Kidney (tissue), 14 donors: ENCODE data around the gene SEZ6L. TPM values are rescaled to one million over a fixed set of nuclear protein-coding genes. Genes with fewer than 3 reads are reported as not detected.
A peak's percentile ranks its signal among the peaks of the same experiment; 100 is the strongest.

Source experiments
- DNase-seq, 5 donors: peaks; one replicate each; pipeline ENCODE4 v3.0.0-alpha.2; 2013 to 2020
- FAIRE-seq: peaks from 2 replicates; lab custom pipeline; 2012; peaks lifted over from hg19 to GRCh38; lab: Jason Lieb, UNC
- H3K27ac ChIP-seq, 2 donors: one replicate each; pipeline ENCODE4 v1.7.0; 2013; ENCODE audit warnings: low read depth in 2 of 2, low read length in 2 of 2, inconsistent platforms in 1 of 2
- H3K27me3 ChIP-seq: one replicate; pipeline ENCODE4 v1.7.1; 2013; ENCODE audit warnings: low read length, inconsistent platforms; ENCODE audit not compliant: control insufficient read depth, insufficient read depth
- H3K36me3 ChIP-seq, 3 donors: one replicate each; pipeline versions ENCODE4 v1.7.0 to v1.7.1; 2013; ENCODE audit warnings: low read length in 3 of 3, control low read depth in 1 of 3, inconsistent platforms in 1 of 3; ENCODE audit not compliant: insufficient read depth in 3 of 3, control insufficient read depth in 2 of 3
- H3K4me1 ChIP-seq, 3 donors: one replicate each; pipeline versions ENCODE4 v1.7.0 to v1.7.1; 2013; ENCODE audit warnings: low read length in 3 of 3, inconsistent platforms in 1 of 3, low read depth in 1 of 3; ENCODE audit not compliant: control insufficient read depth in 2 of 3, insufficient read depth in 2 of 3
- H3K4me3 ChIP-seq, 3 donors: one replicate each; pipeline versions ENCODE4 v1.7.0 to v1.8.1; 2013; ENCODE audit warnings: low read length in 3 of 3, control low read depth in 1 of 3, inconsistent platforms in 1 of 3
- H3K9ac ChIP-seq, 3 donors: one replicate each; pipeline versions ENCODE4 v1.7.0 to v1.7.1; 2013; ENCODE audit warnings: low read length in 3 of 3, control low read depth in 1 of 3, inconsistent platforms in 1 of 3
- H3K9me3 ChIP-seq, 3 donors: one replicate each; pipeline versions ENCODE4 v1.7.0 to v1.7.1; 2013; ENCODE audit warnings: low read length in 3 of 3, control low read depth in 1 of 3, inconsistent platforms in 1 of 3; ENCODE audit not compliant: control insufficient read depth in 2 of 3, insufficient read depth in 1 of 3
- intact Hi-C: fragments of 100-400 bp; cut with DNase I; formaldehyde crosslinking; loops from one replicate; pipeline ENCODE4 v1.11.1; 2022
- polyA plus RNA-seq: library from polyadenylated mRNA; stranded (reverse); fragments of 350-450 nt; fragmentation: Illumina TruSeq; extraction: RNeasy Lipid Tissue Mini Kit (QIAGEN cat#74804); gene quantifications from one replicate; pipeline ENCODE4 v1.2.3, GENCODE V29; 2014; ENCODE audit warnings: low read depth, low replicate concordance; ENCODE audit not compliant: insufficient read depth
- total RNA-seq: library from RNA; stranded (reverse); fragmentation: NEBNext Ultra II Directional; extraction: Animal tissue kit (Norgen Biotek cat#: 25700); gene quantifications from one replicate; pipeline ENCODE4 v1.2.1, GENCODE V29; 2021
- TF ChIP-seq, protein P1 (sequence below): IDR thresholded peaks from 3 replicates; pipeline ENCODE4 v1.5.1; 2012; ENCODE audit warnings: mild to moderate bottlenecking, moderate library complexity, borderline replicate concordance; ENCODE audit not compliant: insufficient read depth; ENCODE audit errors: extremely low read depth
- donor health status: control.
- donor health status: control.
- donor health status: control.
- donor health status: control.
- donor health status: control.
- donor health status: DM: yes; HTN: yes; CAD: no.
- donor health status: Normal renal cell carcinoma (clear cell type).

The SEZ6L gene
- total and polyA plus RNA-seq, 2 donors from 2014 or later, result 0.09 to 0.19 TPM

DNA sequence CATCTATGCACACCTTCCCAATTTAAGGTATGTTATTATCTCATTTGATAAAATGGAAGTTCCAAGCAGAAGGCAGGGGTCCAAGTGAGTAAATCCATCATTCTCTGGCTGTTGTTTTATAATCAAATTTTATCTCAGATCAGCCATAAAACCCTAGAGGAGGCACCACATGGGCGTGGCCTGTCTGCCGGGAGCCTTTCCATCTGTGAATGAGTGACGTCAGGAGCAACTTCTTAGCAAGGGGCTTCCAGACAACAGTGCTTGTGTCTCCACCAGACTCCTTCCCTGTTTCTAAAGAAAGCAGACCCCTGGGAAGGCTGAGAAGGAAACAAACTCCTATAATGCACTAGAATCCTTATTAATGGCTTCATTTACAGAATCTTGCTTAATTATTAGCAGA is 13.5 kb downstream of the SEZ6L start:
- peak in 4 of 5 donors; percentile 14 to 58 (median 47) for DNase-seq
- H3K27me3 ChIP-seq, result peaks cover 2% of the 10 kb centered on the region
- no peaks in the 10 kb centered on the region for H3K9me3 ChIP-seq
- H3K36me3 ChIP-seq, result no peaks in the 10 kb centered on the region
- H3K27ac ChIP-seq, result no peak overlapping the region
- no peak overlapping the region for H3K9ac ChIP-seq
- H3K4me3 ChIP-seq, result no peak overlapping the region
- TF ChIP-seq, protein P1, sequence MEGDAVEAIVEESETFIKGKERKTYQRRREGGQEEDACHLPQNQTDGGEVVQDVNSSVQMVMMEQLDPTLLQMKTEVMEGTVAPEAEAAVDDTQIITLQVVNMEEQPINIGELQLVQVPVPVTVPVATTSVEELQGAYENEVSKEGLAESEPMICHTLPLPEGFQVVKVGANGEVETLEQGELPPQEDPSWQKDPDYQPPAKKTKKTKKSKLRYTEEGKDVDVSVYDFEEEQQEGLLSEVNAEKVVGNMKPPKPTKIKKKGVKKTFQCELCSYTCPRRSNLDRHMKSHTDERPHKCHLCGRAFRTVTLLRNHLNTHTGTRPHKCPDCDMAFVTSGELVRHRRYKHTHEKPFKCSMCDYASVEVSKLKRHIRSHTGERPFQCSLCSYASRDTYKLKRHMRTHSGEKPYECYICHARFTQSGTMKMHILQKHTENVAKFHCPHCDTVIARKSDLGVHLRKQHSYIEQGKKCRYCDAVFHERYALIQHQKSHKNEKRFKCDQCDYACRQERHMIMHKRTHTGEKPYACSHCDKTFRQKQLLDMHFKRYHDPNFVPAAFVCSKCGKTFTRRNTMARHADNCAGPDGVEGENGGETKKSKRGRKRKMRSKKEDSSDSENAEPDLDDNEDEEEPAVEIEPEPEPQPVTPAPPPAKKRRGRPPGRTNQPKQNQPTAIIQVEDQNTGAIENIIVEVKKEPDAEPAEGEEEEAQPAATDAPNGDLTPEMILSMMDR, result no peak
- no peaks in the 10 kb centered on the region for H3K4me1 ChIP-seq
- FAIRE-seq, result no peak
- intact Hi-C loops, result no loop called here

DNA sequence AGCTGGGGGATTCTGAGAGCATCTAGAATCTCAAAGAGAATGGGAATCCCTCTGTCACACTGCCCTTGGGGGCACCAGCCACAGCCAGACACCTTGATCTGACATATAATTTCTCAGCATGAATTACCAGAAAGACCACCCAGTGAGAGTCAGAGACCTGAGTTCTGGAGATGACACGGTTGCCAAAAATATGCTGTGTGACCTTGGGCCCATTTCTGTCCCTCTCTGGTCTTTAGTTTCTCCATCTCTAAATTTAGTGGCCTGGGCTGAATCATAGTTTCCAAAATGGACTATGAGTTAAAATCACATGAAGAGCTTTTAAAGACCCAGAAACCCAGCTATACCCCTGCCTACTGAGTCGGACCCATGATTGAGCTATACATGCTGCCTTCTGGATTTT is 15.9 kb downstream of the SEZ6L start:
- intact Hi-C loops, result no loop called here
- peaks cover 2% of the 10 kb centered on the region for H3K27me3 ChIP-seq
- DNase-seq (no peak), FAIRE-seq (no peak)
- H3K36me3 ChIP-seq, result no peaks in the 10 kb centered on the region
- no peak overlapping the region for H3K4me3 ChIP-seq
- H3K27ac ChIP-seq, result no peak overlapping the region
- H3K4me1 ChIP-seq, result no peaks in the 10 kb centered on the region
- TF ChIP-seq, protein P1, result no peak
- no peaks in the 10 kb centered on the region for H3K9me3 ChIP-seq
- H3K9ac ChIP-seq, result no peak overlapping the region

DNA sequence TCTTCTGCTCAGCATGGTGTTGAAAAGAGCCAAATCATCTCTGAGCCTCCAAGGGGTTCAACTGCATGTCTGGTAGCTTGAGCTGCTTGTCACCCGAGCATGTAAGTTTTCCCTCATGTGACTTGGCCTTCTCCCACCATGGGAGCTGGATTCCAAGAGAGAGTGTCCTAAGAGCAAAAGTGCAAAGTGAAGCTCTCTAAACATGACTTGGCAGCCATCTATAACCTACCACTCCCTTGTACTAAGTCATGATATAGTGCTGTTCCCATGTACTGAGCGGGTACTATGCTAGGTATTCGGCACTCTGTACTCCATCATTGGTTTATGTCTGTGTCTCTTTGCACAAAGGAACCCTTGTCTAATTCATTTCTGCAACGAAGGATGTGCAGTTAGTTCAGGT is 19.1 kb downstream of the SEZ6L start:
- no peaks in the 10 kb centered on the region for H3K4me1 ChIP-seq
- intact Hi-C loops, result no loop called here

More for the DNA sequence above, 19.1 kb downstream of the SEZ6L start:
- Histone ChIP-seq H3K36me3 (no peaks in the 10 kb centered on the region), H3K27ac (no peak overlapping the region), H3K9me3 (no peaks in the 10 kb centered on the region), H3K4me3 (no peak overlapping the region), H3K9ac (no peak overlapping the region), H3K27me3 (peaks cover 2% of the 10 kb centered on the region)
- FAIRE-seq, result no peak
- TF ChIP-seq, protein P1, result no peak
- no peak for DNase-seq
